ENCODE measurements around the gene SLC46A2. TPM values are rescaled to one million over a fixed set of nuclear protein-coding genes. Genes with fewer than 3 reads are reported as not detected.

The SLC46A2 gene
- total and polyA plus RNA-seq, 8 donors = 0.26 to 13.0 (median 1.1) TPM

DNA sequence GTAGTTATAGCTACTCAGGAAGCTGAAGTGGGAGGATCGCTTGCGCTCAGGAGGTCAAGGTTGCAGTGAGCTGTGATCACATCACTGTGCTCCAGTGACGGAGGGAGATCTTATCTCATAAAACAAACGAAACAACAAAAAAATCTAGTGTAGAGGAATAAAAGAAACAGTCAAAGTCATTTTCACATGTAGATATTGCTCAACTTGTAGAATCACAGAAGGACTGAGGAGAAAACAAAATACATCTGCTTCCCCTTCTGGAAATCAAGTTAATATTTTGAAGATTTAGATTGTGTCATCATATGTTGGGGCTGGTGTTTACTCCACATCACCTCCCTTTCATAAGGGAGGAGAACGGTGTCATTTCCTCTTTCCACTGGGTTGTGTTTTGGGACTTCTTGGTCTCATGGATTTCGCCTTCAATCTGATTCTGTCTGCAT lies 8.2 kb upstream of the SLC46A2 start:
- intact Hi-C loops (cut with DNase I) = no loop called here
- peaks cover 0 to 16% of the 10 kb centered on the region in 2 donors for H3K4me1 ChIP-seq
- TF ChIP-seq, protein P1, sequence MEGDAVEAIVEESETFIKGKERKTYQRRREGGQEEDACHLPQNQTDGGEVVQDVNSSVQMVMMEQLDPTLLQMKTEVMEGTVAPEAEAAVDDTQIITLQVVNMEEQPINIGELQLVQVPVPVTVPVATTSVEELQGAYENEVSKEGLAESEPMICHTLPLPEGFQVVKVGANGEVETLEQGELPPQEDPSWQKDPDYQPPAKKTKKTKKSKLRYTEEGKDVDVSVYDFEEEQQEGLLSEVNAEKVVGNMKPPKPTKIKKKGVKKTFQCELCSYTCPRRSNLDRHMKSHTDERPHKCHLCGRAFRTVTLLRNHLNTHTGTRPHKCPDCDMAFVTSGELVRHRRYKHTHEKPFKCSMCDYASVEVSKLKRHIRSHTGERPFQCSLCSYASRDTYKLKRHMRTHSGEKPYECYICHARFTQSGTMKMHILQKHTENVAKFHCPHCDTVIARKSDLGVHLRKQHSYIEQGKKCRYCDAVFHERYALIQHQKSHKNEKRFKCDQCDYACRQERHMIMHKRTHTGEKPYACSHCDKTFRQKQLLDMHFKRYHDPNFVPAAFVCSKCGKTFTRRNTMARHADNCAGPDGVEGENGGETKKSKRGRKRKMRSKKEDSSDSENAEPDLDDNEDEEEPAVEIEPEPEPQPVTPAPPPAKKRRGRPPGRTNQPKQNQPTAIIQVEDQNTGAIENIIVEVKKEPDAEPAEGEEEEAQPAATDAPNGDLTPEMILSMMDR (IDR thresholded peaks at IDR 0.05) = no peak
- H3K4me3 ChIP-seq = no peak overlapping the region
- H3K27me3 ChIP-seq = no peaks in the 10 kb centered on the region
- H3K9me3 ChIP-seq = no peaks in the 10 kb centered on the region
- no peaks in the 10 kb centered on the region for H3K36me3 ChIP-seq
- peak overlapping the region in 1 of 2 donors; percentile 19 for H3K27ac ChIP-seq
- DNase-seq = no peak
- no peak for ATAC-seq

DNA sequence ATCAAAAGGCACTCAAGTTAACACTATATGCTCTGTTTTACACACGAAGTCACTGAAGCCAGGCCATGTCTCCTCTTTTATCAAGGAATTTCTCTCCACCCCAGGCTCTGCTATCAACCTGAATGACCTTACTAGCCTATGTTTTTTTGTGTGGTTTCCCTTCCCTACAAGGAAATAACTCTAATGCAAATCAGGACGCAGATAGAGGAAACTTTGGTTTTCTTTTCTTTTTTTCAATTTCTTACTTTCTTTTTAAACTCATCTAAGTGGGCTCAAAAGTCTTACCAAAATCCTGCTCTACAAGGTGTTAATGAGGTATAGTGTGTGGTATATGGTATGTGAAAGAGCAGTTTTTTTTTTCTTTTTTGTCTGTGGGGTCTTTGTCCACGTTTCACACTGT lies 5.5 kb upstream of the SLC46A2 start:
- no peak for DNase-seq
- ATAC-seq = no peak
- H3K27me3 ChIP-seq = peaks cover 0 to 16% of the 10 kb centered on the region in 2 donors
- intact Hi-C loops (cut with DNase I) = no loop called here
- no peak overlapping the region for H3K4me3 ChIP-seq
- H3K27ac ChIP-seq = no peak overlapping the region
- H3K4me1 ChIP-seq = peaks cover 5 to 35% of the 10 kb centered on the region in 2 donors
- no peaks in the 10 kb centered on the region for H3K9me3 ChIP-seq
- no peaks in the 10 kb centered on the region for H3K36me3 ChIP-seq
- TF ChIP-seq, protein P1 (IDR thresholded peaks at IDR 0.05) = no peak

DNA sequence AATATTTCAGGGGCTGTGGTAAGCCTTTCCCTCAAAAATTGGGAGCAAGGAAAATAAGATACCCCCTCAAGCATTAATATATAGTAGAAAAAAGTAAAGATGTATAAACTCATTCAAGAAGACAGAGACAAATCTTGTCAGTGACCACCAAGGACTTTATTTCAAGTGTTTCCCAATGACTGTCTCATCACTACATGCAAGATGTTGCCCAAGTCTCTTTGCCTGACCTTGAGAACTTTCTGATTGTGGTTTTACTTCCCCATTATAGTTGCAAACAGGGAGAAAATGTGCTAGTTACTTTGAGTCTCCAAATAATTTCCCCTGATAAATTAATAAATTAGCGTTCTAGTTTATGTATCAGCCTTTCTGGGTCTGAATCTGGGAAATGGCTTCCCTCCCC lies 4.0 kb upstream of the SLC46A2 start:
- TF ChIP-seq, protein P1 (IDR thresholded peaks at IDR 0.05) = no peak
- ATAC-seq = no peak
- Histone ChIP-seq H3K27ac (peak overlapping the region in 1 of 2 donors; percentile 73), H3K4me1 (peaks cover 8 to 49% of the 10 kb centered on the region in 2 donors), H3K27me3 (peaks cover 0 to 30% of the 10 kb centered on the region in 2 donors), H3K4me3 (no peak overlapping the region), H3K36me3 (no peaks in the 10 kb centered on the region), H3K9me3 (no peaks in the 10 kb centered on the region)
- no peak for DNase-seq
- intact Hi-C loops (cut with DNase I) = no loop called here

DNA sequence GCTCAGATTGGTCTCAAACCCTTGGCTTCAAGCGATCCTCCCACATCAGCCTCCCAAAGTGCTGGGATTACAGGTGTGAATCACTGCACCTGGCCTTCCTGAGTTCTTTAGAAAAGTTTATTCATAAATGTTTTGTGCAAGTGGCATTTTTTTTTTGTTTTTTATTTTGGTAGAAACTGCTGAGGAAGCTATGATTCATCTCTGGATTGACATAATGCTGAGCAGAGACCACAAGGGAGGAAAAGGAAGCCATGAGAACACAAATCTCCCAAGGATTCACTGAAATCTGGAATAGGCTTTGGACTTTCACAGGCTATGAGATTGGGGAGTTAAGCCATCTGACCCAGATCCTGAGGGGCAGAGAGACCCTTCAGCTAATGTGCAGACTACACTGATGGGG lies 3.4 kb upstream of the SLC46A2 start:
- Histone ChIP-seq H3K27ac (peak overlapping the region in 1 of 2 donors; percentile 73), H3K36me3 (no peaks in the 10 kb centered on the region), H3K4me3 (no peak overlapping the region), H3K4me1 (peaks cover 8 to 55% of the 10 kb centered on the region in 2 donors), H3K9me3 (no peaks in the 10 kb centered on the region), H3K27me3 (peaks cover 0 to 36% of the 10 kb centered on the region in 2 donors)
- TF ChIP-seq, protein P1 (IDR thresholded peaks at IDR 0.05) = no peak
- intact Hi-C loops (cut with DNase I) = no loop called here
- DNase-seq = no peak
- no peak for ATAC-seq

DNA sequence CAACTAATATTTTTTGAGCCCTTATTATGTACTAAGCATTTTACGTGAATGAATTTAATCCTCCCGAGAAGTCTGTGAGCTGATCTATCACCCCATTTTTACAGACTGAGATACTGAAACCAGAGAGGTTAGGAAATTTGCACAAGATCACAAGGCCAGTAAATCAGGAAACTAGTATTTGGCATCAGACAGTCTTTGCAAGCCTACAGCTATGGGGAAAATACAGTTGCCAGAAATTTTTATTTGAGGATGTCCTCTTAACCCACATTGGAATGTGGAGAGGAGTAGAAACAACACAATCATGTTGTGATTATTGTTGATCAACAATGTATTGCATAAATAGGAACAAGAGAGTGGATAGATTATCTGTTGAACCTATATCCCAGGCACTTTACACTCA lies 2.3 kb upstream of the SLC46A2 start:
- Histone ChIP-seq H3K36me3 (no peaks in the 10 kb centered on the region), H3K4me1 (peaks cover 8 to 55% of the 10 kb centered on the region in 2 donors), H3K27ac (no peak overlapping the region), H3K4me3 (no peak overlapping the region), H3K27me3 (peaks cover 0 to 36% of the 10 kb centered on the region in 2 donors), H3K9me3 (no peaks in the 10 kb centered on the region)
- intact Hi-C loops (cut with DNase I) = no loop called here
- TF ChIP-seq, protein P1 (IDR thresholded peaks at IDR 0.05) = no peak
- DNase-seq (no peak), ATAC-seq (no peak)

Measured in left lung (tissue), 10 donors.